ENCODE results near the gene VIPR2.
"Not testable (repeated sequence)": the region's sequence is repeated elsewhere in the genome, so short reads cannot be mapped to it uniquely, and the experiment has no call there.

VIPR2 gene

GRCh38 chr7:159169391-159169790 lies 24.7 kb upstream of the VIPR2 start:
- H3K9me3 ChIP-seq (ENCODE audit: severe bottlenecking), result peaks cover 10% of the 10 kb centered on the region
- H3K27ac ChIP-seq, result no peak overlapping the region
- TF ChIP-seq CTCF (IDR thresholded peaks at IDR 0.05; ENCODE audit: low read depth, low read length), result no peak

GRCh38 chr7:159167139-159167538 lies 22.5 kb upstream of the VIPR2 start:
- peaks cover 4% of the 10 kb centered on the region for H3K9me3 ChIP-seq (ENCODE audit: severe bottlenecking)
- no peak overlapping the region for H3K4me3 ChIP-seq (ENCODE audit: low read depth, low read length)
- DNase-seq, result no peak
- no peak overlapping the region for H3K27ac ChIP-seq
- no peak for TF ChIP-seq CTCF (IDR thresholded peaks at IDR 0.05; ENCODE audit: low read depth, low read length)
- H3K36me3 ChIP-seq, result no peaks in the 10 kb centered on the region
- H3K27me3 ChIP-seq (ENCODE audit: insufficient read depth, low read depth, severe bottlenecking), result no peaks in the 10 kb centered on the region

More at GRCh38 chr7:159169391-159169790, 24.7 kb upstream of the VIPR2 start:
- no peaks in the 10 kb centered on the region for H3K36me3 ChIP-seq
- no peak overlapping the region for H3K4me3 ChIP-seq (ENCODE audit: low read depth, low read length)
- no peaks in the 10 kb centered on the region for H3K27me3 ChIP-seq (ENCODE audit: insufficient read depth, low read depth, severe bottlenecking)
- no peak for DNase-seq

- Histone ChIP-seq H3K27me3 (ENCODE audit: insufficient read depth, low read depth, severe bottlenecking) (no peaks in the 10 kb centered on the region), H3K36me3 (no peaks in the 10 kb centered on the region), H3K4me3 (ENCODE audit: low read depth, low read length) (no peak overlapping the region), H3K9me3 (ENCODE audit: severe bottlenecking) (peaks cover 4% of the 10 kb centered on the region), H3K27ac (no peak overlapping the region)
- DNase-seq, result no peak
- no peak for TF ChIP-seq CTCF (IDR thresholded peaks at IDR 0.05; ENCODE audit: low read depth, low read length)
Observed at GRCh38 chr7:159166530-159166929, 21.9 kb upstream of the VIPR2 start.

- Histone ChIP-seq H3K9me3 (ENCODE audit: severe bottlenecking) (peaks cover 4% of the 10 kb centered on the region), H3K4me3 (ENCODE audit: low read depth, low read length) (no peak overlapping the region), H3K27me3 (ENCODE audit: insufficient read depth, low read depth, severe bottlenecking) (no peaks in the 10 kb centered on the region), H3K27ac (no peak overlapping the region), H3K36me3 (no peaks in the 10 kb centered on the region)
- TF ChIP-seq CTCF (IDR thresholded peaks at IDR 0.05; ENCODE audit: low read depth, low read length), result no peak
- no peak for DNase-seq
Observed at GRCh38 chr7:159165352-159165751, 20.7 kb upstream of the VIPR2 start.

- not testable (repeated sequence) for H3K27ac ChIP-seq; H3K36me3 ChIP-seq; H3K27me3 ChIP-seq (ENCODE audit: insufficient read depth, low read depth, severe bottlenecking); H3K9me3 ChIP-seq (ENCODE audit: severe bottlenecking); DNase-seq; H3K4me3 ChIP-seq (ENCODE audit: low read depth, low read length)
Observed at GRCh38 chr7:159163703-159164301, 19.1 kb upstream of the VIPR2 start.

DNA sequence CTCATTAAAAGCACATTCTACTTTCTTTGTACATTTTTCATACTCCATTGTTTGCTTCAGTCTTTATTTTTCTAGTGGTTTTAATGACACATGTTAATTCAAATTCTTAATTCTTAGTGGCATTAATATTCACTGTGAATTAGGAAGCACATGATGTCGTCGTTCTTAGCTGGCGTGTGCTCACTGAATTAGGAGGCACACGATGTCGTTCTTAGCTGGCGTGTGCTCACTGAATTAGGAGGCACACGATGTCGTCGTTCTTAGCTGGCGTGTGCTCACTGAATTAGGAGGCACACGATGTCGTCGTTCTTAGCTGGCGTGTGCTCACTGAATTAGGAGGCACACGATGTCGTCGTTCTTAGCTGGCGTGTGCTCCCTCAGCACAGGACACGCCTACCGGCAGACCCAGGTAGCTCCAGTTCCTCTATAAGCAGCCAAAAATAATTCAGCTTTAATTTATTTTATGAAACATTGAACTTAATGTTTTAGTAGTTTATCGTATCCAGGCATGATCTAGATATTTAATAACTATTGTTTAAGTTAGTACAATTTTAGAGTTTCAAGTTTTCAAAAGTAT lies 17.5 kb upstream of the VIPR2 start:
- not testable (repeated sequence) for H3K4me3 ChIP-seq (ENCODE audit: low read depth, low read length); H3K9me3 ChIP-seq (ENCODE audit: severe bottlenecking); DNase-seq; H3K27ac ChIP-seq; H3K27me3 ChIP-seq (ENCODE audit: insufficient read depth, low read depth, severe bottlenecking); H3K36me3 ChIP-seq

- Histone ChIP-seq H3K27ac (no peak overlapping the region), H3K4me3 (ENCODE audit: low read depth, low read length) (no peak overlapping the region), H3K36me3 (no peaks in the 10 kb centered on the region), H3K27me3 (ENCODE audit: insufficient read depth, low read depth, severe bottlenecking) (no peaks in the 10 kb centered on the region), H3K9me3 (ENCODE audit: severe bottlenecking) (no peaks in the 10 kb centered on the region)
- DNase-seq, result no peak
- no peak for TF ChIP-seq CTCF (IDR thresholded peaks at IDR 0.05; ENCODE audit: low read depth, low read length)
Observed at GRCh38 chr7:159160450-159160849, 15.8 kb upstream of the VIPR2 start.

Data from WERI-Rb-1 (cell line).